Stomach (tissue), 9 donors: Measurements from ENCODE around the gene CYSLTR2. TPM values are rescaled to one million over a fixed set of nuclear protein-coding genes. Genes with fewer than 3 reads are reported as not detected.

Source experiments
- DNase-seq, 2 donors: peaks; one replicate each; pipeline versions ENCODE4 v3.0.0 to v3.0.0-alpha.2; 2013 to 2019
- H3K27ac ChIP-seq, 5 donors: fragments of 200-600 bp in 4 of 5; sonication (generic) in 4 of 5; one replicate each; pipeline ENCODE4 v1.5.1; 2013 to 2019; ENCODE audit warnings: mild to moderate bottlenecking in 1 of 5, moderate library complexity in 1 of 5
- H3K27me3 ChIP-seq, 3 donors: fragments of 200-600 bp; sonication (generic); one replicate each; pipeline ENCODE4 v1.5.1; 2017 to 2019; ENCODE audit warnings: mixed run types in 1 of 3
- H3K36me3 ChIP-seq, 4 donors: fragments of 200-600 bp; sonication (generic); 1 replicate in 3 of 4; 2 replicates in 1 of 4; pipeline ENCODE4 v1.5.1; 2016 to 2019
- H3K4me1 ChIP-seq, 4 donors: fragments of 200-600 bp; sonication (generic); one replicate each; pipeline ENCODE4 v1.5.1; 2016 to 2019
- H3K4me3 ChIP-seq, 4 donors: fragments of 200-600 bp; sonication (generic) in 3 of 4; one replicate each; pipeline ENCODE4 v1.5.1; 2016 to 2019; ENCODE audit warnings: mild to moderate bottlenecking in 1 of 4
- H3K9me3 ChIP-seq, 4 donors: fragments of 200-600 bp; sonication (generic); one replicate each; pipeline ENCODE4 v1.5.1; 2016 to 2019
- CTCF ChIP-seq, 7 experiments: fragments of 450-650 bp in 4 of 7; fragments of 200-600 bp in 3 of 7; sonication (generic) in 3 of 7; IDR thresholded peaks; one replicate each; pipeline ENCODE4 v1.5.1; 2016 to 2019; ENCODE audit warnings: antibody characterized with exemption in 7 of 7, control low read depth in 2 of 7, mild to moderate bottlenecking in 1 of 7
- EP300 ChIP-seq: sonication (generic); formaldehyde crosslinking; IDR thresholded peaks from one replicate; pipeline ENCODE4 v1.6.1; 2017; ENCODE audit warnings: antibody characterized with exemption
- POLR2A ChIP-seq, 4 donors: fragments of 450-650 bp; IDR thresholded peaks; one replicate each; pipeline ENCODE4 v1.6.1; 2016; ENCODE audit warnings: antibody characterized with exemption in 4 of 4, control low read depth in 2 of 4, mild to moderate bottlenecking in 1 of 4, moderate library complexity in 1 of 4
- POLR2AphosphoS5 ChIP-seq, 3 donors: sonication (generic); formaldehyde crosslinking; IDR thresholded peaks; one replicate each; pipeline ENCODE4 v1.6.1; 2016; ENCODE audit warnings: antibody characterized with exemption in 3 of 3
- WGBS, 5 donors: extraction: QIAGEN DNeasy Blood & Tissue Kit in 3 of 5; methylation state at CpG; one replicate each; pipeline versions ENCODE4 v1.1.5 to v1.1.7; 2013 to 2018; 5-methylcytosine and 5-hydroxymethylcytosine counted together
- intact Hi-C: fragments of 100-400 bp; cut with DNase I; formaldehyde crosslinking; loops from one replicate; pipeline ENCODE4 v1.15.1; 2023; ENCODE audit warnings: low total_unique reads
- polyA plus RNA-seq, 3 donors: library from polyadenylated mRNA; stranded (reverse); fragments of 200-250 nt; gene quantifications; one replicate each; pipeline ENCODE4 v1.2.3, GENCODE V29; 2013
- total RNA-seq, 5 donors: library from RNA; depleted of rRNA; stranded (reverse); fragments of >200 nt; gene quantifications; one replicate each; pipeline versions ENCODE4 v1.1.0 to v1.2.3, GENCODE V29; 2014 to 2016
- donor health status: healthy with polysubstance abuse.
- donor health status: Bipolar disorder and iron deficiency.
- donor health status: healthy.

Gene CYSLTR2
- total and polyA plus RNA-seq, 8 donors: 0.61 to 1.3 TPM; not detected in 6

- 48 to 70% (median 56%) methylated on average over 1 of the region's 1 CpG for WGBS, 5 donors
- TF ChIP-seq POLR2AphosphoS5 (IDR thresholded peaks at IDR 0.05) (no peak), EP300 (no peak), POLR2A (IDR thresholded peaks at IDR 0.05) (no peak), CTCF (IDR thresholded peaks at IDR 0.05) (no peak)
- no peaks in the 10 kb centered on the region for H3K27me3 ChIP-seq
Measured at GRCh38 chr13:48654511-48654910, 782 bp downstream of the CYSLTR2 start.

DNA sequence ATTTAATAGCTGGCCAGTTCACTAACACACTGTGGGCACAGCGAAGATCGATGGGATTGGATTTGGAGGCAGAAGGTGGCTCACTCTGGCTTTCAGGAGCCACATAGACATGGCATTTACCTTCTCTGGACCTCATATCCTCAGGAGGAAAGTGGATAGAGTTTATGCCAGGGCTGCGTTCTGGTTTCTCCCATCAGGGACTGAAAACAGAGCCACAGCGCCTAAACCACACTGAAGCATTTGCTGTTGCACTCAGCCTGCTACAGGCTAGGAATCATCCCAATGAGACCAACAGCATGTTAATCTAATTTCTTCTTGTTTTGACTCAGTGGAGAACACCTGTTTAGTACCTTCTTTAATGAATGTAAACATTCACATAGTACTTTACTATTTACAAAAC lies 1.6 kb downstream of the CYSLTR2 start:
- intact Hi-C loops: no loop called here
- no peaks in the 10 kb centered on the region for H3K27me3 ChIP-seq
- WGBS, 5 donors: 92 to 98% (median 94%) methylated on average over 4 of the region's 4 CpGs
- peaks cover 0 to 5% (median 2%) of the 10 kb centered on the region in 4 donors for H3K4me1 ChIP-seq
- no peak overlapping the region for H3K4me3 ChIP-seq
- no peaks in the 10 kb centered on the region for H3K9me3 ChIP-seq
- TF ChIP-seq EP300 (no peak), CTCF (IDR thresholded peaks at IDR 0.05) (no peak), POLR2A (IDR thresholded peaks at IDR 0.05) (no peak), POLR2AphosphoS5 (IDR thresholded peaks at IDR 0.05) (no peak)
- no peak overlapping the region for H3K27ac ChIP-seq
- no peak for DNase-seq
- H3K36me3 ChIP-seq: no peaks in the 10 kb centered on the region

More at GRCh38 chr13:48654511-48654910, 782 bp downstream of the CYSLTR2 start:
- Histone ChIP-seq H3K36me3 (no peaks in the 10 kb centered on the region), H3K9me3 (no peaks in the 10 kb centered on the region), H3K4me1 (no peaks in the 10 kb centered on the region), H3K27ac (no peak overlapping the region), H3K4me3 (no peak overlapping the region)
- DNase-seq: no peak
- intact Hi-C loops: no loop called here

DNA sequence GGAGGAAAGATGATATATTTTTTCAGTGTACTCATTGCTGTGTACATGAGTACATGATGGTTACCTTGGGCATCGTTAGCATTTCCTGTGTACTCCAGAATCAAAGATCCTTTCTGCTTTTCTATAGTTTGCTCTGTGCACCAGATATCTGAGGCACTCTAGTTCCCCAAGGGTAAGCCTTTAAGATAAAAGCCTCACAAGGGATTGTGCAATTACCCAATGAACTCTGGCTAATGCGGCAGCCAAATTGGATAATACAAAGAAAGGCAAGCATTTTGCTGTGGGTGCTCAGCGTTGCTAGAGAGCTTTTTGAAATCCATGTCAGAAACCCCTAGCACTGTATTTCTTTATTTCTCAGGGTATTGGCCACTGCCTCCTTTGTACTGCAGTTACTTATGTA lies 2.9 kb downstream of the CYSLTR2 start:
- H3K4me3 ChIP-seq: no peak overlapping the region
- 27 to 45% (median 41%) methylated on average over 3 of the region's 3 CpGs for WGBS, 5 donors
- TF ChIP-seq POLR2A (IDR thresholded peaks at IDR 0.05) (no peak), POLR2AphosphoS5 (IDR thresholded peaks at IDR 0.05) (no peak), EP300 (no peak), CTCF (IDR thresholded peaks at IDR 0.05) (no peak)
- H3K27me3 ChIP-seq: no peaks in the 10 kb centered on the region
- peak in 1 of 2 donors; percentile 35 for DNase-seq
- intact Hi-C loops: no loop called here
- H3K4me1 ChIP-seq: peaks cover 0 to 16% (median 7%) of the 10 kb centered on the region in 4 donors
- H3K9me3 ChIP-seq: no peaks in the 10 kb centered on the region
- no peaks in the 10 kb centered on the region for H3K36me3 ChIP-seq
- H3K27ac ChIP-seq: no peak overlapping the region

- TF ChIP-seq EP300: no peak
- no peaks in the 10 kb centered on the region for H3K36me3 ChIP-seq
- peak in 1 of 2 donors; percentile 49 for DNase-seq
- peak overlapping the region in 4 of 5 donors; percentile 1 to 60 (median 43) for H3K27ac ChIP-seq
- peaks cover 0 to 16% (median 7%) of the 10 kb centered on the region in 4 donors for H3K4me1 ChIP-seq
- H3K9me3 ChIP-seq: peaks cover 0 to under 1% (median 0%) of the 10 kb centered on the region in 4 donors
- WGBS, 5 donors: 35 to 60% (median 45%) methylated on average over 4 of the region's 4 CpGs
- H3K4me3 ChIP-seq: no peak overlapping the region
- no peaks in the 10 kb centered on the region for H3K27me3 ChIP-seq
- intact Hi-C loops: no loop called here
Measured at GRCh38 chr13:48660361-48661076, 6.8 kb downstream of the CYSLTR2 start.

GRCh38 chr13:48661107-48661506 lies 7.4 kb downstream of the CYSLTR2 start:
- Histone ChIP-seq H3K27me3 (no peaks in the 10 kb centered on the region), H3K4me3 (no peak overlapping the region), H3K9me3 (peaks cover 3 to 6% (median 4%) of the 10 kb centered on the region in 4 donors), H3K4me1 (peaks cover 0 to 16% (median 7%) of the 10 kb centered on the region in 4 donors), H3K36me3 (no peaks in the 10 kb centered on the region), H3K27ac (peak overlapping the region in 1 of 5 donors; percentile 60)
- intact Hi-C loops: no loop called here
- WGBS, 5 donors: 62 to 75% (median 62%) methylated on average over 5 of the region's 5 CpGs
- no peak for DNase-seq
- no peak for TF ChIP-seq POLR2A (IDR thresholded peaks at IDR 0.05)
- TF ChIP-seq EP300: no peak
- TF ChIP-seq POLR2AphosphoS5 (IDR thresholded peaks at IDR 0.05): no peak
- TF ChIP-seq CTCF (IDR thresholded peaks at IDR 0.05): no peak
